ENCODE data around the gene PLAU.
"Not testable (repeated sequence)": the region's sequence is repeated elsewhere in the genome, so short reads cannot be mapped to it uniquely, and the experiment has no call there.

Gene PLAU

DNA sequence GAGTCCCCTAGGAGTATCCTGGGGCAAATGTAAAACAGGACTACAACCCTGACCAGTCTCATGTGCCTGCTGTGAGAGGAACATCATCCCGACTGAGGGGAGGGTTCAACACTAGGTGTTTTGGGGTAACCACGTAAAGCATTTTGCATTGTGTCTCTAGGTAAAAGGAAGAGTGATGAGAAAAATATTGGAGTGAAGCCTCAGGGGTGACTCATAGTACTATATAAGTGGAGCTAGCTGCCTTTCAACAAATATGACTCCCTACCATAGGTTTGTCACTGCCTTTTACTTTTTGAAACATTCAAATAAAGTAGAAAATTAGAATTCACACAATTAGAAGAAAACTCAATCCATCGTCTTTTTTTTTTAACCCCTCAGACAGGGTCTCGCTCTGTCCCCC lies 34.0 kb upstream of the PLAU start:
- DNase-seq, result no peak

GRCh38 chr10:73877533-73878160 lies 33.3 kb upstream of the PLAU start:
- DNase-seq, result no peak

GRCh38 chr10:73878365-73878764 lies 32.6 kb upstream of the PLAU start:
- DNase-seq, result no peak

DNA sequence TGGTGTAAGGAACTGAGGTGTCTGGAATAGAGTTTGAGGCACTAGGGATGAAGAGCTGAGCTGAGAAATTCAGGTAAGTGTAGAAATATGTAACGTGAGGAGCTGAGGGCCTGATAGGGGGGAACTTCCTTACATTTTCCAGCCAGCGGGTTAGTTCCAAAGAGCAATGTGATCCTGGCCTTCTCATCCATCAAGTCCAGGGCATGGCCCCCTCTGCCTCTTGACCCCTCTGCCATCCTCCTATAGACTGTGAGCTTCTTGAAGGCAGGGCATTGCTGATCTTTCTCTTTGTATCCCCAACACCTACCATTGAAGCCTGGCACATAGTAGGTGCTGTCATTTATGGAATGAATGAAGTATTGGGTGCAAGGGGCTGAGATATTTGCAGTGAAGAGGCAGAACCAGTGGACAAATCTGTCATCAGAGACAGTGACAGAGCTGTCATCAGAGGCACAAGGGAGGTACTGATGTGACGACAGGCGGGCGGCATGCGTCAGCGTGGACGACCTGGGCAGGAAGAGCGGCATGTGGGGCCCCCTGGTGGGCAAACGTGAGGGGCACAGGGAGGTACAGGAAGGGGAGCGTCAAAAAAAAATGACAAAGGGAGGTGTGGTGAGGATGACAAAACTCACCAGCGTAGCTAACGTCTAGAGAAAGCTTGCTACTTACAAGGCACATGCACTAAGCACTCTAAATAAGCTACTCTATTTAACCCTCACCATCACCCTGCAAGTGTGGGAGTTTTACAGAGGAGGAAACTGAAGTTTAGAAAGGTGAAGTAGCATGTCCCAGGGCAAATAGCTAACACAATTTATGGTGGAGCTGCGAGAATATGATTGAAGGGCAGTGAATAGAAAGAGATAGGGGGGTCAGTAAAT lies 31.4 kb upstream of the PLAU start:
- peak; percentile 53 for DNase-seq

DNA sequence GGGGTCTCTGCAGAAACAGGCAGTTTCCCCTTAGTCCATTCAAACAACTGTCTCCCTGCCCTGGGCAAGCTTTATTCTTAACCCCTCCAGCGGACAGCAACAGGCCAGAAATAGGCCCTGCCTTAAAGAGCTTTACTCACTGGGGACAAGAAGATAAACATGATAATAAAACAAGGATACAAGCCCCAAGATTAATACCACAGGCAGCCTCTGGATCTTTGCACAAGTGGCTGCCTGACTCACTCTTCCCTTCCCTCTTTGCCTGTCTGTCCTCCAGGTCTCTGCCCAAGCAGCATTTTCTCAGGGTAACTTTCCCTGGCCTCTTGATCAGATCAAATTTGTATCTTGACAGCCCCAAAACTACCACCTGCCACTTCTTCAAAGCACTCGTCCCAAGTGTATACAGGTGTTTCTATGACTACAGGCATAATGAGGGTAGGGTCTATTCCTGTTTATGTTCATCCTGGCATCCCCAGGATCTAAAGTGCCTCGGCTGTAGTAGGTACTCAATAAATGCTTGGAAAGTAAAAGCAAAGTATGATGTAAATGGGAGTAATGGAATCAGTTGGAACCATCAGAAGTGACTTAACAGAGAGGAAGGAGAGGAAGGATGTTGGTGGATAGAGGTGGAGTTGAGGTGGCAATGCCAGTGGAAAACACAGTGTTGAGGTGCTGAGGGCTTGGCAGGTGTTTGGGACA lies 29.6 kb upstream of the PLAU start:
- DNase-seq, result no peak

DNA sequence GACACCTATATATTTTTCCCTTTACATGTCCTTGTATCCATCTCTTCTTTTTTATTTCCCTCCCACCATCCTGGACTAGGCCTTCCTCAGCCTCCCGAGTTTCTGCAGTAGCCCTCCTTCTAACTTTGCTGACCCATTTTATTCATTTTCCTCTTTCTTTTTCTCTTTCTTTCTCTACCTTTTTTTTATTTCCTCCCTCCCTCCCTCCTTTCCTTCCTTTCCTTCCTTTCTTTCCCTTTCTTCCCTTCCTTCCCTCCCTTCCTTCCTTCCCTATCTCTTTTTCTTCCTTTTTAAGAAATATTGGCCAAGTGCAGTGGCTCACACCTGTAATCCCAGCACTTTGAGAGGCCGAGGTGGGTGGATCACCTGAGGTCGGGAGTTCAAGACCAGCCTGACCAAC lies 26.9 kb upstream of the PLAU start:
- no peak for DNase-seq

GRCh38 chr10:73886085-73886529 lies 24.8 kb upstream of the PLAU start:
- DNase-seq, result peak; percentile 43

GRCh38 chr10:73886661-73887293 lies 24.2 kb upstream of the PLAU start:
- no peak for DNase-seq

DNA sequence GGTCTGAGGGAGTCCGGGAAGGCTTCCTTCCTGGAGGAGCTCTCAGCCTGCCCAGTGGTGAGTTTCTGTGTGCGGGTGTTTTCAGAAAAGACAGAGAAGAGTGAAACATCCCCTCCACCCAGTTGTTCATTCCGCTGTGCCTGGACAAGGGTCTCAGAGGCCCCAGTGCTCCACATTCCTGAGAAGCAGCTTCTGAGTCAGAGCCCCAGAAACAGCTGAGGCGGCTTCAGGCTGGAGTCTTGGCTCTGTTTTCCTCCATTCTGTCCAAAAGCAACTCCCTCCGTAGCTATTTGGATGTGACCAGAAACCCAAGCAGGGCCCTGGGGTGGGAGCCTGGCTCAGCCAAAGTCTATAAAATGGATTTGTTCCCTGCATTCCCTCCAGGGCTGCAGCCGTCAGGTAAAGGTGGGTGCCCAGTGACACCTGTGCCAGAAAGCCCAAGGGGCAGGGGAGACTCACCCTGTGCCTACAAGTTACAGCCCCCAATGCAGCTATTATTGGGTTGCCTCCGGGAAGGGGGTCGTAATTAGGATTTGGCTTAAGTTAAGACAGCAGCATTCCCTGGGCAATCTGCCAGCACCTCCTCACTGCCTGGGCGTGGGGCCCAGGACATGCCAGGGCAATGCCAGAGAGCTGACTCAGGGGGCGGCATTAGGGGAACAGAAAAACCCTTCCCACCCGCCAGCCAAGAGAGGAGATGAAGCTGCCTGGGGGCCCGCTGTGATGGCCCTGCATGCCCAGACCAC lies 23.5 kb upstream of the PLAU start:
- peak; percentile 59 for DNase-seq

DNA sequence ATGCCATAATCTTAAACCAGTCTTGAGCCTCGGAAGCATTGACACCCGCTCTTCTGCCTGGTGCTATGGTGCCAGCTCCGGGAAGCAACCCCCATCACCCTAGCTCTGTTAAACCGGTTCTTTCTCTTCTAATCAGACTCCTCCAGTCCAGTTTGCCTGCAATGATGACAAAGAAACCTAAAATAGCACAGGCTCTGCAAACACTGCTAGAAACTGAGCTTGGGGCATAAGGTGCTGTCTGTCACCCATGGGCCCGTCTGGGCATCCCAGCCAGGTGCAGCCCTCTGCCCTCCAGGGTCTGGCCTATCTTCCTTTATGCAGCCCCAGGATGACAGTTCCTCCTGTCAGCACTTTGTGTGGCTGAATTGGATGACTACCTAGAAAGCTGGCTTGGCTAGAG lies 22.4 kb upstream of the PLAU start:
- no peak for DNase-seq

DNA sequence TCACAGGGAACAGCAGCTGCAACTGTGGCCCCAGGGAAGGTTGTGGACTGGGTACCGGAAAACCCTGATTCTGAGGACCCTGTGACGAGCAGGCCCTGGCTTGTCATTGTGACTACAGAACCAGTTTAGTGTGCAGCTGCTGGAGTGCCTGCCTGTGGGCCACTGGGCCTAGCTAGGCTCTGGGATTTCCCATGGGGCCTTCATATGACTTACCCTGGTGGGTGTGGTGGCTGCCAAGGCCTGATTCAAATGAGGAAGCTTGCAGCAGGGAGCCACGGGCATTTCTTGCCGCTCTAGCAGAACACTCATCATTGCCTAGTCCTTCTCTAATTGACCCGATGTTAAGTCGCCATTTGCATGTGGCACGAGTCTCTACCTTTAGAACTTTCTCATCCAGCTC lies 21.9 kb upstream of the PLAU start:
- no peak for DNase-seq

GRCh38 chr10:73889416-73889815 lies 21.5 kb upstream of the PLAU start:
- DNase-seq, result not testable (repeated sequence)

- no peak for DNase-seq
Measured at GRCh38 chr10:73890261-73890660, 20.7 kb upstream of the PLAU start.

- not testable (repeated sequence) for DNase-seq
Measured at GRCh38 chr10:73890830-73891229, 20.1 kb upstream of the PLAU start.

DNA sequence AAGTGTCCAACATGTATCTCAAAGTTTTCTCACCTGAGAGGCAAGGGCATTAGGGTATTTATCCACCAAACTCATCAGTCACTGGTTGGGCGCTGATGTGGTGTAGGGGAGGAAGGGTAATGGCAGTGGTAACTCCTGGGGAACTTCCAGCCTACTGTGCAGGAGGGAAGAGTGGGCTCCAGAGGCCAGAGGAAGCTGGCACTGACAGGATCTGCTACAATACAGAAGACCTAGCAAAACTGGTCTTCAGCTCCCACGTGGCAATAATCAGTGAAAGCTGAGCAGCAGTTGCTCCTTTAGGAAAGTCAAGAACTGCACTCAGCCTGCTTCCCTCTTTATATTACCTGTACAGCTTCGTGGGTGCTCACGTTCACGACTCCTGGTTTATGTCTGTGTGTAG lies 19.4 kb upstream of the PLAU start:
- no peak for DNase-seq

- no peak for DNase-seq
Measured at GRCh38 chr10:73892310-73893030, 18.5 kb upstream of the PLAU start.

DNA sequence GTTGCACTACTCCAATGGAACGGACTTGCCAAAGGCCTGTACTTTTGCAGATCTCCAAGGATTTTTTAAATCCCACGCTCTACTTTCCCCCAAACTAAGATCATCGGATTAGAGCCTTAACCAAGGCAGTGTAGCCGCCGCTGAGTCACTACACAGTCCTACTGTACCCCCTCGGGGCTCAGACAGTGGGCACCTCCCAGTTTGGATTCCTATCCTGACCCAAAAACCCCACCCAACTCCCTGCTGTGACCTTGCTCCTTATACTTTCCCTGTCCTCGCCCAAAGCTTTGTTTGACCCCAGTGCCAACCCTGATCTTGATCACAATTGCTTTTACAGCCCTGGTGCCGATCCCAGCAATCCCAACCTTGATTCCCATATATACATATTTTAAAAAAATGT lies 17.5 kb upstream of the PLAU start:
- no peak for DNase-seq

DNA sequence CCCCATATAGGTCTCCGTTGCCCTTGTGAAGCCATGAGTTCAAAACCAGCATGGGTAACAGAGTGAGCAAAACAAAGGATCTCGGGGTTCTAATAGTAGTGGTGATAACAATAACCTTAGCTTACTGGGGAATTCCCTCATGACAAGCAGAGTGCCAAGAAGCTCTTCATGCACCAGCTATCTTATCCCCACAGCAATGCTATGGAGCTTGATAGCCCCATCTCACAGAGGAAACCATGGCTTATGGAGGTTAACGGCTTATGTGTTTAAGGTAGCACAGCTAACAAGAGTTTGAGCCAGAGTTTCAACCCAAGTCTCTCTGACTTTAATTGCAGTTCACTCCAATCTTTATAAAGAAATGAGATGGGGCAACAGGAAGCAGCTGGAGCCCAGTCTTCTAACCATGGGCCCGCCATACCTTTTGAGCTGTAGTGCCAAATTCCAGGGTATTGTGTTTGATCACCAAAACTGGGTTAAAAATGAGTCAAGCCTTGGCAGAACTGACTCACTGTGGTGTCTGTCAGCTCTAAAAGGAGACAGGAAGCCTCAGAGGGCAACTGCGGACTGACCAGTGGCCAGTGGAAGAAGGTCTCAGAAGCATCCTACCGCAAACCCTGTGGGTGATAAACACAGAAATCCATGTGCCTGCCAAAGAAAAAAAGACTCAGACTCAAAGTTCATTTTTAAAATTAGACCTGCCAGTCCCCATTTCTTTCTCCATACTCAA lies 16.5 kb upstream of the PLAU start:
- DNase-seq, result no peak

DNA sequence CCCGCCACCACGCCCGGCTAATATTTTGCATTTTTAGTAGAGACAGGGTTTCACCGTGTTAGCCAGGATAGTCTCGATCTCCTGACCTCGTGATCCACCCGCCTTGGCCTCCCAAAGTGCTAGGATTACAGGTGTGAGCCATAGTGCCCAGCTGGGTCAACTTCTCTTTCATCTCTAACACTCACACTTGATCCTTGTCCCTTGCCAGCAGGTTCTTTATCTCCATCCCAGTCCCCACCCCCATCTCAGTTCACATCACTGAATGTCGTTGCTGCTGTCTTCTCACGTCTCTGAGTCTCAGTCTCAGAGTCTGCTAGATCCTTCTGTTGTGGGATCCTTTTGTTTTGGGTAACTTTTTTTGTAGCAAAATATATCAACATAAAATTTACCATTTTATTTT lies 15.6 kb upstream of the PLAU start:
- DNase-seq, result not testable (repeated sequence)

DNA sequence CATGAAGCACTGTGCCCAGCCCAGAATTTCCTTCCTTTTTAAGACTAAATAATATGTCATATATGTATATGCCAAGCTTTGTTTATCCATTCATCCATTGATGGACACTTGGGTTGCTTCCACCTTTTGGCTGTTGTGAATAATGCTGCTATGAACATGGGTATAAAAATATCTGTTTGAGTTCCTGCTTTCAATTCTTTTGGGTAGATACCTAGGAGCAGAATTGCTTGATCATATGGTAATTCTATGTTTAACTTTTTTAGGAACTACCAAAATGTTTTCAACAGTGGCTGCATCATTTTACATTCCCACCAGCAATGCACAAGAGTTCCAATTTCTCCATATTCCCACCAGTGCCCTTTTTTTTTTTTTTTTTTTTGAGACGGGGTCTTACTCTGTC lies 13.2 kb upstream of the PLAU start:
- DNase-seq, result no peak

- DNase-seq, result no peak
Measured at GRCh38 chr10:73898730-73899410, 12.1 kb upstream of the PLAU start.

Measured in NCI-H1092 (cell line).